HUES64 (cell line): ENCODE results near the gene CNTNAP2.

Experiments
- H3K27ac ChIP-seq: 2 replicates; pipeline ENCODE4 v1.7.0; 2013; ENCODE audit warnings: low read depth, low read length, inconsistent platforms
- H3K27me3 ChIP-seq: 2 replicates; pipeline ENCODE4 v1.6.1; 2013; ENCODE audit warnings: mild to moderate bottlenecking, low read length; ENCODE audit not compliant: insufficient read depth
- H3K36me3 ChIP-seq: 2 replicates; pipeline ENCODE4 v1.6.1; 2013; ENCODE audit warnings: mild to moderate bottlenecking, low read length; ENCODE audit not compliant: insufficient read depth
- H3K4me1 ChIP-seq: 2 replicates; pipeline ENCODE4 v1.6.1; 2013; ENCODE audit warnings: mild to moderate bottlenecking, low read length, moderate library complexity; ENCODE audit not compliant: insufficient read depth
- H3K4me3 ChIP-seq: 2 replicates; pipeline ENCODE4 v1.5.1; 2013; ENCODE audit warnings: mild to moderate bottlenecking, low read length, moderate library complexity
- H3K9ac ChIP-seq: 2 replicates; pipeline ENCODE4 v1.6.1; 2013; ENCODE audit warnings: mild to moderate bottlenecking, low read depth, low read length
- H3K9me3 ChIP-seq: 2 replicates; pipeline ENCODE4 v1.6.1; 2013; ENCODE audit warnings: low read depth, low read length; ENCODE audit not compliant: insufficient read depth
- WGBS: fragments of 150-250, 120-280 bp; methylation state at CpG from one replicate; pipeline ENCODE4 v1.1.7; 2013; ENCODE audit warnings: missing lambda C conversion rate; 5-methylcytosine and 5-hydroxymethylcytosine counted together

The CNTNAP2 gene

GRCh38 chr7:148303295-148304082 lies 2186.9 kb downstream of the CNTNAP2 start:
- H3K27ac ChIP-seq, result no peak overlapping the region
- no peaks in the 10 kb centered on the region for H3K9me3 ChIP-seq
- no peaks in the 10 kb centered on the region for H3K27me3 ChIP-seq
- H3K36me3 ChIP-seq, result no peaks in the 10 kb centered on the region
- no peak overlapping the region for H3K4me3 ChIP-seq
- WGBS, result 83% methylated on average over 9 of the region's 11 CpGs
- H3K4me1 ChIP-seq, result peaks cover 26% of the 10 kb centered on the region
- H3K9ac ChIP-seq, result no peak overlapping the region

GRCh38 chr7:148304083-148304335 lies 2187.4 kb downstream of the CNTNAP2 start:
- no peaks in the 10 kb centered on the region for H3K27me3 ChIP-seq
- H3K36me3 ChIP-seq, result no peaks in the 10 kb centered on the region
- no peaks in the 10 kb centered on the region for H3K9me3 ChIP-seq
- H3K4me3 ChIP-seq, result no peak overlapping the region
- WGBS, result 93% methylated on average over 1 of the region's 2 CpGs
- H3K9ac ChIP-seq, result no peak overlapping the region
- H3K4me1 ChIP-seq, result peaks cover 26% of the 10 kb centered on the region
- no peak overlapping the region for H3K27ac ChIP-seq

- WGBS, result 17% methylated on average over 1 of the region's 1 CpG
- Histone ChIP-seq H3K9ac (no peak overlapping the region), H3K27ac (no peak overlapping the region)
Observed at GRCh38 chr7:148304456-148304855, 2187.9 kb downstream of the CNTNAP2 start.

GRCh38 chr7:148306759-148307158 lies 2190.2 kb downstream of the CNTNAP2 start:
- H3K27me3 ChIP-seq, result no peaks in the 10 kb centered on the region
- H3K27ac ChIP-seq, result no peak overlapping the region
- no peak overlapping the region for H3K4me3 ChIP-seq
- peaks cover 9% of the 10 kb centered on the region for H3K4me1 ChIP-seq
- H3K9ac ChIP-seq, result no peak overlapping the region; the same call in 1 of the 2 replicates
- no peaks in the 10 kb centered on the region for H3K9me3 ChIP-seq
- WGBS, result 88% methylated on average over 3 of the region's 4 CpGs
- H3K36me3 ChIP-seq, result no peaks in the 10 kb centered on the region

More at GRCh38 chr7:148304456-148304855, 2187.9 kb downstream of the CNTNAP2 start:
- H3K4me3 ChIP-seq, result no peak overlapping the region
- no peaks in the 10 kb centered on the region for H3K9me3 ChIP-seq
- H3K36me3 ChIP-seq, result no peaks in the 10 kb centered on the region
- H3K27me3 ChIP-seq, result no peaks in the 10 kb centered on the region
- H3K4me1 ChIP-seq, result peaks cover 22% of the 10 kb centered on the region

GRCh38 chr7:148318102-148318811 lies 2201.7 kb downstream of the CNTNAP2 start:
- WGBS, result 22% methylated on average over 6 of the region's 9 CpGs
- Histone ChIP-seq H3K9ac (no peak overlapping the region), H3K36me3 (no peaks in the 10 kb centered on the region)

GRCh38 chr7:148318838-148319237 lies 2202.2 kb downstream of the CNTNAP2 start:
- Histone ChIP-seq H3K9me3 (no peaks in the 10 kb centered on the region), H3K36me3 (no peaks in the 10 kb centered on the region), H3K27ac (peak overlapping the region; percentile 53; the same call in 1 of the 2 replicates), H3K4me1 (peaks cover 28% of the 10 kb centered on the region), H3K27me3 (no peaks in the 10 kb centered on the region), H3K9ac (no peak overlapping the region), H3K4me3 (no peak overlapping the region)
- WGBS, result 63% methylated on average over 1 of the region's 2 CpGs

More at GRCh38 chr7:148318102-148318811, 2201.7 kb downstream of the CNTNAP2 start:
- Histone ChIP-seq H3K27me3 (no peaks in the 10 kb centered on the region), H3K27ac (peak overlapping the region; percentile 53; the same call in 1 of the 2 replicates), H3K4me1 (peaks cover 28% of the 10 kb centered on the region), H3K9me3 (no peaks in the 10 kb centered on the region), H3K4me3 (no peak overlapping the region)

GRCh38 chr7:148319316-148319808 lies 2202.8 kb downstream of the CNTNAP2 start:
- Histone ChIP-seq H3K9me3 (no peaks in the 10 kb centered on the region), H3K9ac (no peak overlapping the region), H3K4me3 (no peak overlapping the region), H3K36me3 (no peaks in the 10 kb centered on the region), H3K4me1 (peaks cover 28% of the 10 kb centered on the region), H3K27me3 (no peaks in the 10 kb centered on the region), H3K27ac (no peak overlapping the region)
- WGBS, result 77% methylated on average over 6 of the region's 6 CpGs

GRCh38 chr7:148325208-148325607 lies 2208.6 kb downstream of the CNTNAP2 start:
- Histone ChIP-seq H3K4me1 (peaks cover 4% of the 10 kb centered on the region; the same call in 1 of the 2 replicates), H3K9ac (no peak overlapping the region), H3K4me3 (no peak overlapping the region), H3K27me3 (no peaks in the 10 kb centered on the region), H3K36me3 (no peaks in the 10 kb centered on the region), H3K9me3 (no peaks in the 10 kb centered on the region), H3K27ac (no peak overlapping the region)
- WGBS, result 70% methylated on average over 3 of the region's 3 CpGs

GRCh38 chr7:148327379-148327778 lies 2210.8 kb downstream of the CNTNAP2 start:
- H3K36me3 ChIP-seq, result no peaks in the 10 kb centered on the region
- 0 out of 2 replicates have a peak, but pooled peaks cover 4% of the 10 kb centered on the region for H3K9me3 ChIP-seq
- no peak overlapping the region for H3K4me3 ChIP-seq
- H3K27me3 ChIP-seq, result no peaks in the 10 kb centered on the region
- 93% methylated on average over 1 of the region's 1 CpG for WGBS
- H3K4me1 ChIP-seq, result peaks cover 4% of the 10 kb centered on the region; the same call in 1 of the 2 replicates
- H3K27ac ChIP-seq, result no peak overlapping the region
- H3K9ac ChIP-seq, result no peak overlapping the region

GRCh38 chr7:148328906-148329305 lies 2212.3 kb downstream of the CNTNAP2 start:
- Histone ChIP-seq H3K4me3 (no peak overlapping the region), H3K9me3 (0 out of 2 replicates have a peak, but pooled peaks cover 4% of the 10 kb centered on the region), H3K36me3 (no peaks in the 10 kb centered on the region), H3K27me3 (no peaks in the 10 kb centered on the region), H3K4me1 (peaks cover 9% of the 10 kb centered on the region; the same call in 1 of the 2 replicates), H3K9ac (no peak overlapping the region), H3K27ac (no peak overlapping the region)
- 81% methylated on average over 5 of the region's 5 CpGs for WGBS

- Histone ChIP-seq H3K9me3 (0 out of 2 replicates have a peak, but pooled peaks cover 4% of the 10 kb centered on the region), H3K4me3 (no peak overlapping the region), H3K4me1 (peaks cover 22% of the 10 kb centered on the region), H3K9ac (no peak overlapping the region), H3K27me3 (no peaks in the 10 kb centered on the region), H3K36me3 (no peaks in the 10 kb centered on the region), H3K27ac (no peak overlapping the region)
- 87% methylated on average over 15 of the region's 15 CpGs for WGBS
Observed at GRCh38 chr7:148330124-148330818, 2213.7 kb downstream of the CNTNAP2 start.
